Amygdala (tissue), 56 donors: ENCODE measurements around the gene PLPP1.

Experiments used
- DNase-seq, 56 donors: peaks; one replicate each; lab custom pipeline; 2025; lab: John Stamatoyannopoulos, UW

PLPP1 gene

GRCh38 chr5:55534436-55535198 is at the start of gene PLPP1:
TSS of gene PLPP1 (minus strand) at chr5:55534964. CDS start at chr5:55534629, 335 bp downstream.
- peak; percentile 59 to 97 (median 91) for DNase-seq

DNA sequence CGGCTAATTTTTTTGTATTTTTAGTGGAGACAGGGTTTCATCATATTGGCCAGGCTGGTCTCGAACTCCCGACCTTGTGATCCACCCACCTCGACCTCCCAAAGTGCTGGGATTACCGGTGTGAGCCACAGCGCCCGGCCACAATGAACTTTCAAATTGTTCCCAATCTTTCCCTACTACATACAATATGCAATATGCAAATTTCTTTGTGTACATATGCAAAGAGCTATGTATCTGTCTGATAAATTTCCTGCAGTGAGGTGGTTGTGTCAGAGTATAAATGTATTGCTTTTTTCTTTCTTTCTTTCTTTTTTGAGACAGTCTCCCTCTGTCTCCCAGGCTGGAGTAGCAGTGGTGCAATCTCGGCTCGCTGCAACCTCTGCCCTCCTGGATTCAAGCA is 48.8 kb upstream of the PLPP1 start:
- DNase-seq = no peak

DNA sequence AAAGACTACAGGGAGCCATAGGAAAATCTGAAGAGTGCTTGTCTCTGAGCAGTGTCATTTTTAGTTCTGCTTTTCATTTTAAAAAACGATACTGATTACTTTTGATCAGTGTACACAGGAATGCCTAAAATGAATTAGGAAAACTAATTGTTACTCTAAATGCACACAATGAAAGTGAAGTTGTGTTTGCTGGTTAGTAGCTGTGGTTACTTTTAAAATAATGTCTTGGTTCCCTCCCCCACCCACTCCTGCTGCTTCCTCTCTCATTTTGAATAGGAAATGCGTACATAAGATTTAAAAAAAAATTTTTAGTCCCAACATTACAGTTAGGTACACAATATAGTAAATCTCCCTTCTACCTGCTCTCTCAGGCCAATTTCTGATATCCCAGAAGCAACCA is 47.5 kb upstream of the PLPP1 start:
- DNase-seq = no peak

- DNase-seq = no peak
Observed at GRCh38 chr5:55580042-55580441, 45.3 kb upstream of the PLPP1 start.

DNA sequence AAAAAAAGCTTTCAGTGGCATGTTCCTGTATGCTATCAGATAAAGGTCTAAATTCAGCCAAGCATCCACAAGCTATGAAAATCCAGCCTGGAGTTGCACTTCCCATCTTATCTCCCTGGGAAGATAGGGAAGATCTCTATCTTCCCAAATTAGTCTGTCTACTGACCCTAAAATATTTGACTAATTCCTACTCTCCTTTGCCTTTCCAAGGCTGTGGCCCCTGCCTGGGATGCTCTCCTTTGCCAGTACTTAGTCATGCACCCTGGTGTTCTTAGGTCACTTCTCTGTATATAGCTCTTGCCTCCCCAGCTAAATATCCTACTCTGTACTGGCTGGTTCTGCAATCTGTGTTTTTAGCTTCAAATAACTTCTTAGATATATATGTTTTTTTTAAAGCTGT is 44.0 kb upstream of the PLPP1 start:
- DNase-seq = no peak

DNA sequence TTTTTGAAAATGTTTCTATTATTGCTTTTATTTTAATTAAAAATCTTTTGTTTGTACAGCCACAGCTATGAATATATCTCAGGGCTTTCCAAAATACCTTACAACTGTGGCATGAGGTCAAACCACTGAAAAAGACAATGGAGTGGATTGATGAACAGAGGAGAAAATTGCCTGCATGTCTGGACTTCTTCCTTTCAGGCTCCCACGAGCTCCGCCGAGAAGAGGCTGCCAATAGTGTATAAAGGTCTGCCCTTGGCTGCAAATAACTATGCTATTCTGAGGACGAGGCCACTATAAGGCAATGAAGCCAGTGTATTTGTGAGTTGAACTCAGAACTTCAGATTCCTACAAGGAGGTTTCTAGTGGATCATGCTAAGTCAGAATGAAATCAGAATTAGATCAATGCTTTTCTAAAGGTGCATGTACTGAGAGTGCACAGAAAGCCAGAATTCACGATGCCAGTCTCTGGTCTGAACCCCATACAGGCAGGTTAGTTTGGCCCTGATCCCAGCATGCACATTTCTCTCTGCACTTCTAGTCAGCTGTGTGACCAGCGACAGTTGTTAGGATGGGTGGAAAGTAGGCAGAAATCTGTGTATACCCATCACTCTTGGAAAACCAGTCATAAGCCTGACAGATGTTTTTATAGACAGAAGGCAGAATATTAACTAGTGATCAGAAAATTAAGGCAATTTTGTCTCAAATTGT is 42.7 kb upstream of the PLPP1 start:
- DNase-seq = peak in 24 of 56 donors; percentile 3 to 53 (median 18)

DNA sequence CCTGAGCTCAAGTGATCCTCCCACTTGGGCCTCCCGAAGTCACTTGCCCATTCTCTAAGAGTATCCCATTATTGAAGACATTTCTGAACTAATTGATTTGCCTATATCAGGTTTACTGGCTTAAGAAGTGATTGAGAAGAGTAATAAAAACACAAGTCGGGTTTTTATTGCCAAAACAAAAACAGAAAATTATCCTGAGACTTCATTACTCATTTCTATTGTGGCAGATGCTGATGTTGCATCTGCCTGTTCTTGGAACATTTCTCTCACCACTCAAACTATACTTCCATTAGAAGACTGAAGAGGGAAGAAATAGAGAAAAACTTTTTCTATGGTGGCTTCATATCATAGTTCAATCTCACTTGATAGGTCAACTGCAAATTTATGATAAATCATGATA is 41.9 kb upstream of the PLPP1 start:
- DNase-seq = no peak

- no peak for DNase-seq
Observed at GRCh38 chr5:55575815-55576583, 41.2 kb upstream of the PLPP1 start.

GRCh38 chr5:55572600-55572999 is 37.8 kb upstream of the PLPP1 start:
- DNase-seq = no peak

DNA sequence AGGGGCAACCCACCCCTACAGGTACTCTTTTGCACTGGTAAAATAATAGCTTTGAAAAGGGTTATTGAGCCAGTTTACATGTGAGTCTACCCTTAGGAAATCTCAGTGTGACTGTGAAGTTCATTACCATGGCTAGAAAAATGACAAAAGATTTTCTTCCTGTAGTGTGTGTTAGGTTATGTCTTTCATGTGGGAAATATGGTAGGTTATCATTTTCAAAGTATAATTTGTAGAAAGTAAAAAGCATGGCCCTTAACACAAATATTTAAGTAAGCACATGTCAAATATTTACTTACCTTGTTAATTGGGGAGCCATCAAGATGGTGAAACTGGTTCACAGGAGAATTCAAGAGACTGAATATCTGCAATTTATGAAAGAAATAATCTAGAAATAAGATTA is 37.3 kb upstream of the PLPP1 start:
- no peak for DNase-seq

- no peak for DNase-seq
Observed at GRCh38 chr5:55570570-55570969, 35.8 kb upstream of the PLPP1 start.

DNA sequence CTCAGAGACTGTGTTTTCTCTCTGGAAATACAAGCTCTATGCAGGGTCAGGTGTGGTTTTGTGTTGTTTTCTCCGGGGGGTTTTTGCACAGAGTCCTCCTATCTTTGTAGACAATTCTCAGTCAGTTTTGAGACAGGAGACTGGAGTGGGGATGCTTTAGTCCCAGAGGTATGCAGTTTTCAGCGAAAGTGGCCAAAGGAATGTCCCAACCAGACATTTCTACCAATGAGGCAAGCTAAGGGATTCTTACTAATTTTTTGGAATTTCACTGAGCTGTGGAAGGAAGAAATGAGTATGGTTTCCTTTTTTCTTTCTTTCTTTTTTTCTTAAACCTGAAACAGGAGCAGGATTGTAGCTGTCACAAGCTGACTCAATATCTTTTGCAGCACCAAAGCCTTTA is 35.3 kb upstream of the PLPP1 start:
- no peak for DNase-seq

DNA sequence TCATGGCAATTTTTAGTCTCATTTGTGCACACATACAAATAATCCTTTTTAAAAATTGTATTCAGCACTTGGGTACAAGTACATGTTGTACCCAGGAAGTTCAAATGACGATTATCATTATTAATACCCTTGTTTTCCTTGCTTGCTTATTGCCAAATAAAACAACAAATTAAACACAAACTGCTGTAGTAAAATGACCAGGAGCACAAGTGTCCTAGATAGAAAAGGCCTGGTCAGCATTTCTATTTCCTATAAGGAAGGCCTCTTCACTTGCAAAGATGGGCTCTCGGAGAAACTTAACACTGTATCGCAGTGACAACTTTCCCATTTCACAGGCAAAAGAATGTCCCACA is 34.7 kb upstream of the PLPP1 start:
- no peak for DNase-seq

- no peak for DNase-seq
Observed at GRCh38 chr5:55568654-55569512, 34.1 kb upstream of the PLPP1 start.

DNA sequence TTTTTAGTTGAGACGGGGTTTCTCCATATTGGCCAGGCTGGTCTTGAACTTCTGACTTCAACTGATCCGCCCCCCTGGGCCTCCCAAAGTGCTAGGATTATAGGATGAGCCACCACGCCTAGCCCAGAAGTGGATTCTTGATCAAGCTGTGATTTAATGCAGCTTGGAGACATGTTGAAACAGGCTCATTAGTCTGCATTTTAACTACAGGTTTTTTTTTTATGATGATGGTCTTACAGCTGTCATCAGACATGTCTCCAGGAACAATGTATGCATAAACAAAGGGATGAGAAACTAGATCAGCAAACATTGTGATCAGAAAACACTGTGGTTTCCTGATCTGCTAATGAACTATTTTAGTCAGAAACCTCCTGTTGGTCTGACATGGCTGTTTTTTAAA is 30.0 kb upstream of the PLPP1 start:
- no peak for DNase-seq

- DNase-seq = no peak
Observed at GRCh38 chr5:55558484-55558883, 23.7 kb upstream of the PLPP1 start.

DNA sequence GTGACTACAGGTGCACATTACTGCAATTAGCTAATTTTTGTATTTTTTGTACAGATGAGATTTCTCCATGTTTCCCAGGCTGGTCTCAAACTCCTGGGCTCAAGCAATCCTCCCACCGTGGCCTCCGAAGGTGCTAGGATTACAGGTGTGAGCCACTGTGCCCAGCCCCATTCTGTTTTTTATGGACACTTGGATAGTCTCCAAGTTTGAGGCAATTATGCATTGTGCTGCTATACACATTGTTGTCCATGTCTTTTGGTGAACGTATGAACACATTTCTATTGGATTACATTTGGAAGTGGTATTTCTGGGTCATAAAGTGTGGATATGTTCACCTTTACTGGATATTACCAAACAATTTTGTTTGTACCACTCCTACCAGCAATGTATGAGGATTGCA is 22.4 kb upstream of the PLPP1 start:
- no peak for DNase-seq

DNA sequence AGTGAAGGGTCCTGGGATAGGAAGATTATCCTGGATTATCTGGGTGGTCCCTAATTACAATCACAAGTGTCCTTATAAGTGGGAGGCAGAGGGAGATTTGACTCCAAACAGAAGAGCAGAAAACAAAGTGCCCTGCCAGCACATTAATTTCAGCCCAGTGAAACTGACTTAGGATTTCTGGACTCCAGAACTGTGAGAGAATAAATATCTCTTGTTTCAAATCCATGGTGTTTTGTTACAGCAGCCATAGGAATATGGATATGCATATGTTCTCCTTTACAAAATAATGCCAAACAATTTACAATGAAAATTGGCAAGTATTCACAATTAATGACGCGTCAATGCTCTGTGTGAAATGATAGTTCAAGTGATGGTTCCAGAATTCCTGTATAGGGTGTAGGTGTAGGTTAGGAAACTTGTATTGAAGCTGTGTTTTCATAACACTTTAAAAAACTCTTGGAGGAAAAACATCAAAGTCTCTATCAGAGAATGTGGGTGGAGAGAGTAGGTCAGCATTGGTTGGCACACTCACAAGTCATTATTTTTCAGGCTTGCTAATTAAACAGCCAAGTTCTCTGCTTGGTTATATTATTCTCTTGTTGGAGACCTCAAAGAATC is 19.9 kb upstream of the PLPP1 start:
- no peak for DNase-seq

DNA sequence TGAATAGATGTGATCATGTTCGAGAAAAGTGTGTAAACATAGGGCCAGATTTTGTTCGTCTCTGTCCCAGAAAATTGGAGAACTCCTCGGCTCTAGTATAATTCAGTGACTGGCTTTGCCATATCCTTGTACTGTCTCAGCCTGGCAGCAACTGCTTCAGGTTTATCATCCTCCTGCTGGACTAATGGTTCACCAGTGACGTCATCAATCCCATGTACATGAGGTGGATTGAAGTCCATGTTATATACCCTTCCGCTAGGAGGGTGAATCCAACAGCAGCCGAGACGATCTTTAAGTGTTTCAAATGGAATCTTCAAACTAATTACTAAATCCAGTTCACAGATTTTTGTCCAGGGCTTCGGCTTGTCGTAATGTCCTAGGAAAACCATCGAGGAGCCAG is 17.1 kb upstream of the PLPP1 start:
- no peak for DNase-seq

- DNase-seq = no peak
Observed at GRCh38 chr5:55551358-55551757, 16.6 kb upstream of the PLPP1 start.
